Glutamatergic neuron (in vitro differentiated cells): Measurements from ENCODE around the gene IFNB1. TPM values are rescaled to one million over a fixed set of nuclear protein-coding genes. Genes with fewer than 3 reads are reported as not detected.

Experiments
- DNase-seq: peaks from one replicate; pipeline ENCODE4 v3.0.0; 2022
- H3K27ac Mint-ChIP-seq: one replicate; pipeline ENCODE4 v1.8.0; 2020; ENCODE audit warnings: mild to moderate bottlenecking, mixed read lengths, inconsistent platforms; ENCODE audit not compliant: unreplicated experiment
- H3K27me3 Mint-ChIP-seq: one replicate; pipeline ENCODE4 v1.8.0; 2020; ENCODE audit warnings: mild to moderate bottlenecking, moderate library complexity, mixed read lengths, inconsistent platforms; ENCODE audit not compliant: unreplicated experiment
- H3K36me3 Mint-ChIP-seq: one replicate; pipeline ENCODE4 v1.8.0; 2020; ENCODE audit warnings: mild to moderate bottlenecking, mixed read lengths, inconsistent platforms; ENCODE audit not compliant: unreplicated experiment
- H3K4me1 Mint-ChIP-seq: one replicate; pipeline ENCODE4 v1.8.0; 2020; ENCODE audit warnings: mild to moderate bottlenecking, low read depth, mixed read lengths, inconsistent platforms; ENCODE audit not compliant: unreplicated experiment
- H3K4me3 Mint-ChIP-seq: one replicate; pipeline ENCODE4 v1.8.0; 2020; ENCODE audit warnings: mild to moderate bottlenecking, mixed read lengths, inconsistent platforms; ENCODE audit not compliant: unreplicated experiment
- H3K9me3 Mint-ChIP-seq: one replicate; pipeline ENCODE4 v1.8.0; 2020; ENCODE audit warnings: mild to moderate bottlenecking, moderate library complexity, mixed read lengths, inconsistent platforms; ENCODE audit not compliant: unreplicated experiment
- CTCF ChIP-seq: fragments of 200-600 bp; sonication (generic); IDR thresholded peaks from one replicate; pipeline ENCODE4 v1.5.0; 2021; ENCODE audit not compliant: partially characterized antibody, unreplicated experiment
- total RNA-seq: library from RNA; stranded (reverse); fragmentation: NEBNext Ultra II Directional; extraction: Animal tissue kit (Norgen Biotek cat#: 25700); gene quantifications from one replicate; pipeline ENCODE4 v1.2.1, GENCODE V29; 2021; ENCODE audit not compliant: unreplicated experiment

Gene IFNB1
- total RNA-seq, 1 donor from 2014 or later, result not detected

- Mint-ChIP-seq H3K9me3 (no peaks in the 10 kb centered on the region), H3K36me3 (no peaks in the 10 kb centered on the region), H3K27me3 (no peaks in the 10 kb centered on the region), H3K4me1 (no peaks in the 10 kb centered on the region), H3K27ac (no peak overlapping the region), H3K4me3 (no peak overlapping the region)
- no peak for DNase-seq
- peak; percentile 81 for TF ChIP-seq CTCF
Measured at GRCh38 chr9:21110708-21111576, 33.2 kb upstream of the IFNB1 start.

DNA sequence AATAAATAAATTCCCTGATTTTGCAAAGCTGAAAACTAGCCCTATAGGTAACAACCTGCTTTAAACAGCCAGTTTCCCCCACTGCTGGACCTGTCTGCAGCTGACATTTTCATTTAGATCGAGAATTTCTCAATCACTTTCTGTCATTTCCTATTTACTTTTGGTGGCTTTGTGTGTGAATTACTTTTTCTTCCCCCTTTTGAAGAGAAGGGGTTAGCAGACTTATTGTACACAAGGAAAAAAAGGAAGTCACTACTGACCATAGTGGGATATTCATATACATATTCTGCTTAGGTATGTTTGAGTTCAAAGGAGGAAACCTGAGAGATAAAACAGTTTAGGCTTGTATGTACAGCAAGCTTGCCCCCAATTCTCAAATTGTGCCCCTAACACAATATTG is 27.0 kb upstream of the IFNB1 start:
- H3K27me3 Mint-ChIP-seq, result no peaks in the 10 kb centered on the region
- H3K9me3 Mint-ChIP-seq, result no peaks in the 10 kb centered on the region
- H3K4me3 Mint-ChIP-seq, result no peak overlapping the region
- no peak for TF ChIP-seq CTCF
- H3K4me1 Mint-ChIP-seq, result no peaks in the 10 kb centered on the region
- H3K36me3 Mint-ChIP-seq, result no peaks in the 10 kb centered on the region
- H3K27ac Mint-ChIP-seq, result no peak overlapping the region
- no peak for DNase-seq

DNA sequence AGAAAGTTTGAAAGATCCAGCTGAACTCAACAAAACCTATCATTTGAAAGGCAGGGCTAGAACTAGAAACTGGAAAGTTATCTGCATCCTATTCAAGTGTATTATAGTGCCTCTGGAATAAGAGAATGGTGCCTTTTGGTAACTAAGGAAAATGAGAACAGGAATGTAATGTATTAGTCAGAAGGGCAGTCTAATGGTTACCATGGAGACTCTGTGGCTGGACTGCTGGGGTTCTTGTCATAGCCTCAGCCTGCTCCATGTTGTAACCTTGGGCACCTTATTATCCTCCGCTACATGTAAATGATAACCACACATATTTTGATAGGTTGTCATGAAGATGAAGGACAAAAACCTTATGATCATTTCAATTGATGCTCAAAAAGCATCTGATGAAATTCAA is 24.6 kb upstream of the IFNB1 start:
- no peaks in the 10 kb centered on the region for H3K36me3 Mint-ChIP-seq
- H3K27me3 Mint-ChIP-seq, result no peaks in the 10 kb centered on the region
- no peak for DNase-seq
- no peak for TF ChIP-seq CTCF
- no peak overlapping the region for H3K4me3 Mint-ChIP-seq
- no peaks in the 10 kb centered on the region for H3K4me1 Mint-ChIP-seq
- no peaks in the 10 kb centered on the region for H3K9me3 Mint-ChIP-seq
- no peak overlapping the region for H3K27ac Mint-ChIP-seq

GRCh38 chr9:21097817-21098216 is 20.1 kb upstream of the IFNB1 start:
- Mint-ChIP-seq H3K36me3 (no peaks in the 10 kb centered on the region), H3K4me1 (no peaks in the 10 kb centered on the region), H3K9me3 (no peaks in the 10 kb centered on the region), H3K4me3 (no peak overlapping the region), H3K27ac (no peak overlapping the region), H3K27me3 (no peaks in the 10 kb centered on the region)
- TF ChIP-seq CTCF, result no peak
- no peak for DNase-seq

GRCh38 chr9:21096901-21097255 is 19.1 kb upstream of the IFNB1 start:
- no peaks in the 10 kb centered on the region for H3K4me1 Mint-ChIP-seq
- H3K9me3 Mint-ChIP-seq, result no peaks in the 10 kb centered on the region
- H3K27ac Mint-ChIP-seq, result no peak overlapping the region
- DNase-seq, result no peak
- no peaks in the 10 kb centered on the region for H3K27me3 Mint-ChIP-seq
- no peaks in the 10 kb centered on the region for H3K36me3 Mint-ChIP-seq
- no peak overlapping the region for H3K4me3 Mint-ChIP-seq
- no peak for TF ChIP-seq CTCF
